PC-3 (cell line): ENCODE data around the gene WNK2. TPM values are rescaled to one million over a fixed set of nuclear protein-coding genes. Genes with fewer than 3 reads are reported as not detected.

Experiments
- ATAC-seq: fragments of 200-7000 bp; cut with Tn5 transposase; 2 replicates; pipeline ENCODE4 v1.9.1; 2020; ENCODE audit warnings: mild to moderate bottlenecking, moderate library complexity
- BruUV-seq: library from RNA; stranded (reverse); fragments of 400-500 nt; replicated peaks from 2 replicates; lab custom pipeline; 2021; lab: Mats Ljungman, UMichigan
- CTCF ChIA-PET: fragments of 300-600 bp; sonication (Branson Sonifier 250); formaldehyde crosslinking; loops from one replicate; lab custom pipeline; 2022; ENCODE audit warnings: antibody characterized with exemption; lab: Charles Lee
- POLR2A ChIA-PET: fragments of 300-600 bp; sonication (Branson Sonifier 250); formaldehyde crosslinking; loops from one replicate; lab custom pipeline; 2022; ENCODE audit warnings: antibody characterized with exemption; ENCODE audit not compliant: unreplicated experiment; lab: Charles Lee
- DNase-seq: peaks from one replicate; pipeline ENCODE4 v3.0.0-alpha.2; 2015
- H2AFZ ChIP-seq: fragments of 300-600 bp; sonication (generic); 2 replicates; pipeline ENCODE4 v1.6.0; 2016; ENCODE audit warnings: antibody characterized with exemption, low read length
- H3F3A ChIP-seq: fragments of 300-600 bp; sonication (generic); one replicate; pipeline ENCODE4 v1.6.0; 2017; ENCODE audit warnings: antibody characterized with exemption, low read length, control low read depth, mild to moderate bottlenecking; ENCODE audit not compliant: unreplicated experiment
- H3K27ac ChIP-seq: fragments of 300-600 bp; sonication (generic); 2 replicates; pipeline ENCODE4 v1.5.1; 2016; ENCODE audit warnings: mild to moderate bottlenecking, low read length
- H3K27me3 ChIP-seq: fragments of 300-600 bp; sonication (generic); 2 replicates; pipeline ENCODE4 v1.6.1; 2016; ENCODE audit warnings: low read length, mixed read lengths
- H3K36me3 ChIP-seq: fragments of 300-600 bp; sonication (generic); 2 replicates; pipeline ENCODE4 v1.6.1; 2016; ENCODE audit warnings: low read depth, mixed run types, low read length, mixed read lengths
- H3K4me1 ChIP-seq: fragments of 300-600 bp; sonication (generic); 2 replicates; pipeline ENCODE4 v1.5.1; 2016; ENCODE audit warnings: low read length; ENCODE audit not compliant: insufficient read depth
- H3K4me2 ChIP-seq: fragments of 300-600 bp; sonication (generic); 2 replicates; pipeline ENCODE4 v1.6.0; 2016; ENCODE audit warnings: low read length
- H3K4me3 ChIP-seq: fragments of 300-600 bp; sonication (generic); 2 replicates; pipeline ENCODE4 v1.5.1; 2016; ENCODE audit warnings: mild to moderate bottlenecking, low read length, mixed read lengths
- H3K79me2 ChIP-seq: fragments of 300-600 bp; sonication (generic); 2 replicates; pipeline ENCODE4 v1.6.1; 2017; ENCODE audit warnings: low read length, mixed read lengths
- H3K9ac ChIP-seq: fragments of 300-600 bp; sonication (generic); 2 replicates; pipeline ENCODE4 v1.6.0; 2016; ENCODE audit warnings: mild to moderate bottlenecking, low read length
- H3K9me2 ChIP-seq: fragments of 300-600 bp; sonication (generic); replicated peaks from 2 replicates; pipeline ENCODE4 v1.6.1; 2016; ENCODE audit warnings: mixed run types, low read length, mixed read lengths
- H3K9me3 ChIP-seq: fragments of 300-600 bp; sonication (generic); 2 replicates; pipeline ENCODE4 v1.6.1; 2016; ENCODE audit warnings: low read length, mixed read lengths
- H4K20me1 ChIP-seq: fragments of 300-600 bp; sonication (generic); 2 replicates; pipeline ENCODE4 v1.6.1; 2016; ENCODE audit warnings: low read length, mixed read lengths
- CTCF ChIP-seq: fragments of 300-600 bp; sonication (generic); conservative IDR thresholded peaks from 2 replicates; pipeline ENCODE4 v1.5.1; 2017; ENCODE audit warnings: antibody characterized with exemption, low read depth, mild to moderate bottlenecking, low read length
- EZH2 ChIP-seq: fragments of 300-600 bp; sonication (generic); IDR thresholded peaks from one replicate; pipeline ENCODE4 v1.6.1; 2017; ENCODE audit warnings: antibody characterized with exemption, mild to moderate bottlenecking, low read length; ENCODE audit not compliant: unreplicated experiment
- EZH2phosphoT487 ChIP-seq: fragments of 300-600 bp; sonication (generic); IDR thresholded peaks from 2 replicates; pipeline ENCODE4 v1.6.1; 2018; ENCODE audit warnings: mild to moderate bottlenecking, antibody characterized with exemption, low read length, borderline replicate concordance
- intact Hi-C: fragments of 100-400 bp; cut with micrococcal nuclease; formaldehyde crosslinking; loops from 2 replicates; pipeline ENCODE4 v1.9.0; 2023
- total RNA-seq: library from RNA; depleted of rRNA; stranded (reverse); fragments of >200 nt; gene quantifications from 2 replicates; pipeline ENCODE4 v1.2.3, GENCODE V29; 2014

WNK2 gene
- total RNA-seq, 1 experiment from 2014 or later, result 11.7 TPM

GRCh38 chr9:93261281-93261680 lies 77.3 kb downstream of the WNK2 start:
- peaks cover 10% of the 10 kb centered on the region for H3K4me1 ChIP-seq
- H3K9me2 ChIP-seq, result no peaks in the 10 kb centered on the region
- POLR2A ChIA-PET, result no interaction called here
- no peak overlapping the region for H3K4me2 ChIP-seq
- H3K27ac ChIP-seq, result no peak overlapping the region
- no peak overlapping the region for H2AFZ ChIP-seq
- H3K27me3 ChIP-seq, result no peaks in the 10 kb centered on the region
- no peaks in the 10 kb centered on the region for H3F3A ChIP-seq
- BruUV-seq, result no TSS peak
- DNase-seq (no peak), ATAC-seq (no peak)
- H3K4me3 ChIP-seq, result no peak overlapping the region
- no peaks in the 10 kb centered on the region for H3K9me3 ChIP-seq
- TF ChIP-seq EZH2, result no peak
- no peaks in the 10 kb centered on the region for H3K79me2 ChIP-seq
- no peaks in the 10 kb centered on the region for H4K20me1 ChIP-seq
- no peak overlapping the region for H3K9ac ChIP-seq
- intact Hi-C loops, result no loop called here
- CTCF ChIA-PET, result no interaction called here
- H3K36me3 ChIP-seq, result no peaks in the 10 kb centered on the region

DNA sequence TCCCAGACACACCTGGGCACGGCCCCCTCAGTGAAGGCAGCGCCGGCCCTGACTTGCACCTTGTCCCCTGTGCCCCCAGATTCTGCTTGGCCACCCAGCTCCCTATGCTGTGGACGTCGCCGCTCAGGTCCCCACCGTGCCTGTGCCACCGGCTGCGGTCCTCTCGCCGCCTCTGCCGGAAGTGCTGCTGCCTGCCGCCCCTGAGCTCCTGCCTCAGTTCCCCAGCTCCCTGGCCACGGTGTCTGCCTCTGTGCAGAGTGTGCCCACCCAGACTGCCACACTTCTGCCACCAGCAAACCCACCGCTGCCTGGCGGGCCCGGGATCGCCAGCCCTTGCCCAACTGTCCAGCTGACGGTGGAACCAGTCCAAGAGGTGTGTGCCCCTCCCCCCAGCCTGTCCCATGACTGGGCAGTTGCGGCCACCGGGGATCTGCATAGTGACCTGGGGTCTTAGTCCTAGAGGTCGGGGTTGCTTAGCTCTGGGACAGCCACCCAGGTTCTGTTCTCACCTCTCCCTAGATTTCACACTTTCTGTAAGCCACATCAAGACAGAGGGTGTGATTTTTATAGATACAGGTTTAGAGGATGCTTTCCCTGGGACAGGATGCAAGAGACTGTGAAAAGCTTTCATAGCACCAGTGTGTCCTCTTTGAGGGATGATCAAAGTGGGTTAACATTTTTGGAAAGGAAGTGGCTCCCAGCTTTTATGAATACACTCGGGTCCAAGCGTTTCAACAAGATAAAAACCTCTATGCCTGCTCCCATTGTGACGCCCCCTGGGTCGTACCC lies 78.0 kb downstream of the WNK2 start:
- Histone ChIP-seq H3K27ac (no peak overlapping the region), H3F3A (no peaks in the 10 kb centered on the region), H3K36me3 (no peaks in the 10 kb centered on the region), H3K9ac (no peak overlapping the region), H3K4me1 (peaks cover 10% of the 10 kb centered on the region), H3K9me2 (no peaks in the 10 kb centered on the region), H3K79me2 (no peaks in the 10 kb centered on the region), H4K20me1 (no peaks in the 10 kb centered on the region), H3K4me2 (no peak overlapping the region), H3K4me3 (no peak overlapping the region), H3K9me3 (no peaks in the 10 kb centered on the region), H2AFZ (no peak overlapping the region), H3K27me3 (no peaks in the 10 kb centered on the region)
- no peak for ATAC-seq
- CTCF ChIA-PET, result no interaction called here
- DNase-seq, result no peak
- BruUV-seq, result no TSS peak
- no peak for TF ChIP-seq CTCF
- no peak for TF ChIP-seq EZH2phosphoT487
- TF ChIP-seq EZH2, result no peak
- POLR2A ChIA-PET, result no interaction called here
- intact Hi-C loops, result no loop called here

DNA sequence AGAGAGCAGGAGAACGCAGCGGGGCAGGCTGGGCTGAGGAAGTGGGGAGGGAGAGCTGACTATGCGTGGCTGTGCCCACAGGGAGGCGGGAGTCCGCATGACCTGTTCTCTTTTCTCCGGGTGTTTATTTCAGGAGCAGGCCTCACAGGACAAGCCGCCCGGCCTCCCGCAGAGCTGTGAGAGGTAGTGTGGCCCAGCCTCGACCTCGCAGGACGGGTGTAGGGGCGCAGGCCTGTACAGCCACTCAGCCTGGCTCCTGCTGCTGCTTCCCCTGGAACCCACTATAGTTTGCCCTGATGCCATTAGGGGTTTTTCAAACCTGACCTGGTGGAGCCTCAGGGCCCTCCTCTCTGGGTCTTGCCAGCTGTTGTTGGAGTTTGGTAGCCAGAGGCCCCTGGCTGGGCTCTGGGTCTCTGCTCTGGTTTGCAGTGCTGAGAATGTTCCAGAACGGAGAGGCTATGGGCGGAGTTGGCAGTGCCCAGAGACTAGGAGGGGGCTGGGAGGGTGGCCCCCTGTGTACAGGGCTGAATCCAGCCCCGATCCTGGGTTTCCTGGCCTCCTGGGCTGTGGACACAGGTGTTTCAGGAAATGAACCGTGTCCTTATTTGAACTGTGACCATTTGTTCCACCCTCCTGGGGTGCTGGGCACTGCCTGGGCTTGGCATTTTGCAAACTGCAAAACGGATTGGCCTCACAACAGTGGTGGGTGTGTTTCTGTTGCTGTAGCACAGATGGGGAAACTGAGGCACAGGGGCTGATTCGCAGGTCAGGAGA lies 78.8 kb downstream of the WNK2 start:
- no peaks in the 10 kb centered on the region for H3F3A ChIP-seq
- no peaks in the 10 kb centered on the region for H3K79me2 ChIP-seq
- no peak overlapping the region for H3K27ac ChIP-seq
- BruUV-seq, result no TSS peak
- ATAC-seq (no peak), DNase-seq (no peak)
- no peaks in the 10 kb centered on the region for H3K9me3 ChIP-seq
- H3K27me3 ChIP-seq, result no peaks in the 10 kb centered on the region
- no peaks in the 10 kb centered on the region for H4K20me1 ChIP-seq
- no peak overlapping the region for H2AFZ ChIP-seq
- H3K4me3 ChIP-seq, result no peak overlapping the region
- POLR2A ChIA-PET, result no interaction called here
- no peak overlapping the region for H3K9ac ChIP-seq
- no peak for TF ChIP-seq EZH2
- TF ChIP-seq EZH2phosphoT487, result no peak
- no peak for TF ChIP-seq CTCF
- no peak overlapping the region for H3K4me2 ChIP-seq
- no peaks in the 10 kb centered on the region for H3K9me2 ChIP-seq
- CTCF ChIA-PET, result no interaction called here
- H3K36me3 ChIP-seq, result no peaks in the 10 kb centered on the region
- peaks cover 4% of the 10 kb centered on the region for H3K4me1 ChIP-seq
- intact Hi-C loops, result no loop called here
